Parathyroid adenoma (tissue), 2 donors: ENCODE data around the gene RBMS3.

ENCODE experiments used
- H2AFZ ChIP-seq: fragments of 300-600 bp; sonication (generic); one replicate; pipeline ENCODE4 v1.7.0; 2017; ENCODE audit warnings: antibody characterized with exemption, mild to moderate bottlenecking
- H3K27ac ChIP-seq: fragments of 300-600 bp; sonication (generic); one replicate; pipeline ENCODE4 v1.7.0; 2017
- H3K27me3 ChIP-seq: fragments of 300-600 bp; sonication (generic); one replicate; pipeline ENCODE4 v1.7.0; 2017; ENCODE audit warnings: low read length; ENCODE audit not compliant: control insufficient read depth, insufficient read depth
- H3K36me3 ChIP-seq: fragments of 300-600 bp; sonication (generic); one replicate; pipeline ENCODE4 v1.7.0; 2017; ENCODE audit warnings: low read length; ENCODE audit not compliant: control insufficient read depth, insufficient read depth
- H3K4me1 ChIP-seq: fragments of 300-600 bp; sonication (generic); one replicate; pipeline ENCODE4 v1.7.0; 2017; ENCODE audit warnings: control low read depth
- H3K4me2 ChIP-seq: fragments of 300-600 bp; sonication (generic); one replicate; pipeline ENCODE4 v1.7.0; 2017; ENCODE audit warnings: low read length
- H3K4me3 ChIP-seq: fragments of 300-600 bp; sonication (generic); one replicate; pipeline ENCODE4 v1.7.0; 2017; ENCODE audit warnings: low read depth, low read length
- H3K79me2 ChIP-seq: fragments of 300-600 bp; sonication (generic); one replicate; pipeline ENCODE4 v1.7.0; 2017; ENCODE audit warnings: control low read depth
- H3K9ac ChIP-seq: fragments of 300-600 bp; sonication (generic); one replicate; pipeline ENCODE4 v1.7.0; 2017; ENCODE audit warnings: mild to moderate bottlenecking
- H3K9me3 ChIP-seq: fragments of 300-600 bp; sonication (generic); one replicate; pipeline ENCODE4 v1.7.0; 2017; ENCODE audit warnings: low read length; ENCODE audit not compliant: control insufficient read depth
- CTCF ChIP-seq: fragments of 300-600 bp; sonication (generic); IDR thresholded peaks from one replicate; pipeline ENCODE4 v1.7.0; 2017; ENCODE audit warnings: antibody characterized with exemption, mild to moderate bottlenecking
- donor health status: primary hyperparathyroidism.

The RBMS3 gene

GRCh38 chr3:29475854-29476253 lies 195.0 kb downstream of the RBMS3 start:
- Histone ChIP-seq H3K9ac (no peak overlapping the region), H3K9me3 (no peaks in the 10 kb centered on the region), H3K36me3 (no peaks in the 10 kb centered on the region), H3K4me3 (no peak overlapping the region), H3K79me2 (no peaks in the 10 kb centered on the region), H3K4me2 (no peak overlapping the region), H3K27ac (no peak overlapping the region), H2AFZ (no peak overlapping the region), H3K27me3 (no peaks in the 10 kb centered on the region), H3K4me1 (no peaks in the 10 kb centered on the region)
- no peak for TF ChIP-seq CTCF

GRCh38 chr3:29478611-29479010 lies 197.7 kb downstream of the RBMS3 start:
- H3K9me3 ChIP-seq = no peaks in the 10 kb centered on the region
- no peak overlapping the region for H3K4me2 ChIP-seq
- H3K27ac ChIP-seq = no peak overlapping the region
- no peaks in the 10 kb centered on the region for H3K79me2 ChIP-seq
- no peak overlapping the region for H2AFZ ChIP-seq
- H3K9ac ChIP-seq = no peak overlapping the region
- no peaks in the 10 kb centered on the region for H3K4me1 ChIP-seq
- H3K4me3 ChIP-seq = no peak overlapping the region
- H3K27me3 ChIP-seq = no peaks in the 10 kb centered on the region
- no peak for TF ChIP-seq CTCF
- H3K36me3 ChIP-seq = no peaks in the 10 kb centered on the region

GRCh38 chr3:29481249-29481648 lies 200.4 kb downstream of the RBMS3 start:
- no peaks in the 10 kb centered on the region for H3K27me3 ChIP-seq
- no peak for TF ChIP-seq CTCF
- no peaks in the 10 kb centered on the region for H3K36me3 ChIP-seq
- no peak overlapping the region for H2AFZ ChIP-seq
- H3K27ac ChIP-seq = no peak overlapping the region
- H3K4me1 ChIP-seq = no peaks in the 10 kb centered on the region
- no peaks in the 10 kb centered on the region for H3K79me2 ChIP-seq
- no peaks in the 10 kb centered on the region for H3K9me3 ChIP-seq
- no peak overlapping the region for H3K4me3 ChIP-seq
- no peak overlapping the region for H3K9ac ChIP-seq
- no peak overlapping the region for H3K4me2 ChIP-seq

DNA sequence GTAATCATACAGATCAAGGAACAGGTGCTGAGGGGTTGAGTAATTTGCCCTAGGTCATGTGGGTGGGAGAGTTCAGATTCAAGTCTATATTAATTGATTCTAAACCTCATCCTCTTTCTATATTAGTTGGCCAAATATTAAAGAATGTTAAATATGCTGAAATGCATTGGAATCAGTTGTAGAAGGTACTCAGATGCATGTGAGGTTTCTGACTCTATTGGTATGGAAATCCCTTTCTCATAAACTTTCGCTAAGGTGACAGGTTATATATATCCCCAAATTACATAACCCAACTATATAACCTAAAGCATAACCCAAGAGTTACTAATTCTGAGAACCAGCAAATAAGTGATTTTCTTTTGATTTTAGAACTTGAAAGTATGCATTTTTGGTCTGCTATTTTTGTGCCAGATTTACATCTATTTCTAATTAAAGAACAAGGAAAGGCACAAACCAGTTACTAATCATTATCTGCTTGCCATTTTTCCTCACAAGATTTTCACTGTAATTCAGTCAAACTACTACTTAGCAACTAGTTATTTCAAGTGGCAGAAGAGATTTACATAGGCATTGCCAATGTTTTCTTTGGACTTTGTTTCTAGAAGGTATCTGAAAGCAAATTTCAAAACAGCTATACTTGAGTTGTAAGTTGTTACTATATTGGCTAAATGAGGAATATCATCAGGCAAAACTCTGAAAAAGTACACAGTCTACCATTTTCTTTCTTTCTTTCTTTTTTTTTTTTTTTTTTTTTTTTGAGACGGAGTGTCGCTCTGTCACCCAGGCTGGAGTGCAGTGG lies 201.3 kb downstream of the RBMS3 start:
- no peaks in the 10 kb centered on the region for H3K36me3 ChIP-seq
- no peak overlapping the region for H3K27ac ChIP-seq
- H3K4me2 ChIP-seq = no peak overlapping the region
- H3K4me3 ChIP-seq = no peak overlapping the region
- H2AFZ ChIP-seq = no peak overlapping the region
- TF ChIP-seq CTCF = no peak
- no peak overlapping the region for H3K9ac ChIP-seq
- no peaks in the 10 kb centered on the region for H3K9me3 ChIP-seq
- H3K79me2 ChIP-seq = no peaks in the 10 kb centered on the region
- no peaks in the 10 kb centered on the region for H3K27me3 ChIP-seq
- no peaks in the 10 kb centered on the region for H3K4me1 ChIP-seq

DNA sequence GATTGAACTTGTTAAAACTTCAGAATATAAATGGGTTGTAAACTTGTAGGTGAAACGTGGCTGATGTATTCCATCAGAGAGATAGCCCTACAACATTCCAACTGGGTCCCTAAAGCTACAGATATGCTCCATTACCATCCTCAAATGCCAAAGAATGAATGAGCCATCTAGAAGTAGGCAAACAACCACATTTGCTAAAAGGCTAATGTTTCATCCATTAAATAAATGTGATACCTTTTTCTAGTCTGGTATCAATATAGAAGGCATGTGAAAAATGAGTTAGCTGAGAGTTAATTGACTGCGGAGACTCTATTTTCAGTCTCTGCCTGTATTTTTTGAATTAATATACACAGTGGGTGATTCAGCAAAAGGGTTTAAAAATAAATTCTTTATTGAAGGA lies 203.8 kb downstream of the RBMS3 start:
- no peaks in the 10 kb centered on the region for H3K79me2 ChIP-seq
- H3K9ac ChIP-seq = no peak overlapping the region
- no peak overlapping the region for H3K4me2 ChIP-seq
- no peaks in the 10 kb centered on the region for H3K36me3 ChIP-seq
- H3K4me1 ChIP-seq = no peaks in the 10 kb centered on the region
- no peaks in the 10 kb centered on the region for H3K27me3 ChIP-seq
- no peak overlapping the region for H2AFZ ChIP-seq
- H3K9me3 ChIP-seq = no peaks in the 10 kb centered on the region
- no peak for TF ChIP-seq CTCF
- H3K4me3 ChIP-seq = no peak overlapping the region
- no peak overlapping the region for H3K27ac ChIP-seq
